Thyroid gland (tissue), 4 donors: ENCODE data around the gene ASCC1. TPM values are rescaled to one million over a fixed set of nuclear protein-coding genes. Genes with fewer than 3 reads are reported as not detected.

Experiments used
- DNase-seq, 2 donors: peaks; one replicate each; pipeline ENCODE4 v3.0.0-alpha.2; 2019
- H3K27ac ChIP-seq, 3 donors: fragments of 200-600 bp; sonication (generic); 1 replicate in 2 of 3; 2 replicates in 1 of 3; pipeline ENCODE4 v1.5.1; 2016 to 2019; ENCODE audit warnings: mild to moderate bottlenecking in 1 of 3, moderate library complexity in 1 of 3
- H3K27me3 ChIP-seq: fragments of 200-600 bp; sonication (generic); one replicate; pipeline ENCODE4 v1.5.1; 2019
- H3K36me3 ChIP-seq, 2 donors: fragments of 200-600 bp; sonication (generic); one replicate each; pipeline ENCODE4 v1.5.1; 2016 to 2019
- H3K4me1 ChIP-seq, 2 donors: fragments of 200-600 bp; sonication (generic); one replicate each; pipeline ENCODE4 v1.5.1; 2017 to 2019
- H3K4me3 ChIP-seq, 3 donors: fragments of 200-600 bp; sonication (generic); replicated peaks in 1 of 3; 1 replicate in 2 of 3; 2 replicates in 1 of 3; pipeline ENCODE4 v1.5.1; 2016; ENCODE audit warnings: mild to moderate bottlenecking in 1 of 3
- H3K9me3 ChIP-seq: fragments of 200-600 bp; sonication (generic); one replicate; pipeline ENCODE4 v1.5.1; 2017
- POLR2A ChIP-seq, 2 donors: fragments of 450-650 bp; IDR thresholded peaks; one replicate each; pipeline ENCODE4 v1.6.1; 2017; ENCODE audit warnings: antibody characterized with exemption in 2 of 2, mild to moderate bottlenecking in 2 of 2, moderate library complexity in 1 of 2
- WGBS, 2 donors: methylation state at CpG; one replicate each; pipeline ENCODE4 v1.1.5; 2017; 5-methylcytosine and 5-hydroxymethylcytosine counted together
- intact Hi-C: fragments of 100-400 bp; cut with DNase I; formaldehyde crosslinking; loops from one replicate; pipeline ENCODE4 v1.15.1; 2023
- total RNA-seq, 4 donors: library from RNA; depleted of rRNA; stranded (reverse); fragments of >200 nt; gene quantifications; one replicate each; pipeline ENCODE4 v1.2.3, GENCODE V29; 2016
- TF ChIP-seq, protein P1 (sequence below), 6 experiments: fragments of 200-600 bp in 3 of 6; fragments of 450-650 bp in 3 of 6; sonication (generic) in 3 of 6; IDR thresholded peaks; one replicate each; pipeline ENCODE4 v1.5.1; 2016 to 2019; ENCODE audit warnings: antibody characterized with exemption in 6 of 6, mild to moderate bottlenecking in 2 of 6, inconsistent platforms in 1 of 6, moderate library complexity in 1 of 6

ASCC1 gene
- total RNA-seq, 4 donors from 2014 or later = 26.7 to 30.3 (median 28.1) TPM

- 89 to 90% methylated on average over 5 of the region's 5 CpGs for WGBS, 2 donors
- Histone ChIP-seq H3K36me3 (no peaks in the 10 kb centered on the region), H3K4me1 (no peaks in the 10 kb centered on the region), H3K27ac (no peak overlapping the region), H3K27me3 (no peaks in the 10 kb centered on the region), H3K4me3 (no peak overlapping the region), H3K9me3 (no peaks in the 10 kb centered on the region)
- DNase-seq = no peak
- no peak for TF ChIP-seq POLR2A (IDR thresholded peaks at IDR 0.05)
- TF ChIP-seq, protein P1, sequence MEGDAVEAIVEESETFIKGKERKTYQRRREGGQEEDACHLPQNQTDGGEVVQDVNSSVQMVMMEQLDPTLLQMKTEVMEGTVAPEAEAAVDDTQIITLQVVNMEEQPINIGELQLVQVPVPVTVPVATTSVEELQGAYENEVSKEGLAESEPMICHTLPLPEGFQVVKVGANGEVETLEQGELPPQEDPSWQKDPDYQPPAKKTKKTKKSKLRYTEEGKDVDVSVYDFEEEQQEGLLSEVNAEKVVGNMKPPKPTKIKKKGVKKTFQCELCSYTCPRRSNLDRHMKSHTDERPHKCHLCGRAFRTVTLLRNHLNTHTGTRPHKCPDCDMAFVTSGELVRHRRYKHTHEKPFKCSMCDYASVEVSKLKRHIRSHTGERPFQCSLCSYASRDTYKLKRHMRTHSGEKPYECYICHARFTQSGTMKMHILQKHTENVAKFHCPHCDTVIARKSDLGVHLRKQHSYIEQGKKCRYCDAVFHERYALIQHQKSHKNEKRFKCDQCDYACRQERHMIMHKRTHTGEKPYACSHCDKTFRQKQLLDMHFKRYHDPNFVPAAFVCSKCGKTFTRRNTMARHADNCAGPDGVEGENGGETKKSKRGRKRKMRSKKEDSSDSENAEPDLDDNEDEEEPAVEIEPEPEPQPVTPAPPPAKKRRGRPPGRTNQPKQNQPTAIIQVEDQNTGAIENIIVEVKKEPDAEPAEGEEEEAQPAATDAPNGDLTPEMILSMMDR (IDR thresholded peaks at IDR 0.05) = no peak
- intact Hi-C loops = no loop called here
These were observed 160.0 kb downstream of the ASCC1 start for GRCh38 chr10:72056113-72056512.

DNA sequence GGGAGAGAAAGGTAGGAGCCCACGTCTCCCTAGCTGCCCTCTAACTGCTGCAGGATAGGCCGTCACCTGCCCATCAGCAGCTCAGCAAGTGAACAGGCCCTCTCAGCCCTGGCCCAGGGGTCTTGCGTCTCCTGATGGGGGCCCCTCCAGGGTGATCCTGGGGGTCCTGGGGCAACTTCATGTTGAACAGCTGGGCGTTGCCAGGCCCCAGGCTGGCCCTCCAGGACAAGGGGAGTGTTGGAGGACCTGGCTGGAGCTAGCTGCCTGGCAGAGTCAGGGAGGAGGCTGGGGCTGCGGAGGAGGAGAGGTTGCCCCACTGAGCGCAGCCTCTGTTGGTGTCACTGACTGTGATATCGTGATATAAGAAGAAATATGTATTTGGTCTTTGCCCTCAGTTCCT, 162.4 kb downstream of the ASCC1 start:
- no peak for DNase-seq
- no peaks in the 10 kb centered on the region for H3K27me3 ChIP-seq
- H3K4me1 ChIP-seq = peaks cover 0 to 6% of the 10 kb centered on the region in 2 donors
- no peaks in the 10 kb centered on the region for H3K9me3 ChIP-seq
- no peak overlapping the region for H3K27ac ChIP-seq
- intact Hi-C loops = no loop called here
- TF ChIP-seq, protein P1 (IDR thresholded peaks at IDR 0.05) = no peak
- H3K4me3 ChIP-seq = no peak overlapping the region
- no peaks in the 10 kb centered on the region for H3K36me3 ChIP-seq
- WGBS, 2 donors = 90 to 99% methylated on average over 7 of the region's 7 CpGs

DNA sequence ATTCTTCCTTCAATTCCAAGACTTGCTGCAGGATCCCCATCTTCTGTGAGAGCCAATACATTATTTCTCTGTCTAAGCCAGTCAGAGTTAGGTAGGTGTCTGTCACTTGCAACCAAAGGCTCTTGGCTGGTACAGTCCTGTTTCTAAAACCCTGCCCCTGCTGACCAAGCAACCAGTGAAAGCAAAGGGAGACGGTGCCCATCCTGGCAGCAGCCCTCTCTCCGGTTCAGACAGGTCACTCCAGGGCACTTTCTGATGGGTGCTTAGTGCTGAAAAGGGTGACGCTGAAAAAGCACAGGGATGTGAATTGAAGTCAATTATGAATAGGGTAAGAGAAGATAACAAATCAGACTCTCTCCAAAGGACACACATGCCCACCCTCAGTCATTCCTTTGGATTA, 165.2 kb downstream of the ASCC1 start:
- Histone ChIP-seq H3K4me1 (peaks cover 0 to 6% of the 10 kb centered on the region in 2 donors), H3K27me3 (no peaks in the 10 kb centered on the region), H3K4me3 (no peak overlapping the region), H3K9me3 (no peaks in the 10 kb centered on the region), H3K27ac (no peak overlapping the region), H3K36me3 (no peaks in the 10 kb centered on the region)
- intact Hi-C loops = no loop called here
- TF ChIP-seq, protein P1 (IDR thresholded peaks at IDR 0.05) = no peak
- TF ChIP-seq POLR2A (IDR thresholded peaks at IDR 0.05) = no peak
- peak in 1 of 2 donors; percentile 31 for DNase-seq
- 24 to 58% methylated on average over 3 of the region's 3 CpGs for WGBS, 2 donors

- H3K4me3 ChIP-seq = no peak overlapping the region
- H3K9me3 ChIP-seq = no peaks in the 10 kb centered on the region
- peaks cover 0 to 6% of the 10 kb centered on the region in 2 donors for H3K4me1 ChIP-seq
- WGBS, 2 donors = 87 to 93% methylated on average over 5 of the region's 5 CpGs
- no peak overlapping the region for H3K27ac ChIP-seq
- no peak for DNase-seq
- intact Hi-C loops = loop anchor here (5.0 to 10.0 kb wide), 2 partner anchors 155 to 287 kb away; no protein-coding TSS in a partner anchor
- no peaks in the 10 kb centered on the region for H3K27me3 ChIP-seq
- TF ChIP-seq, protein P1 (IDR thresholded peaks at IDR 0.05) = no peak
- TF ChIP-seq POLR2A (IDR thresholded peaks at IDR 0.05) = no peak
- H3K36me3 ChIP-seq = no peaks in the 10 kb centered on the region
These were observed 165.9 kb downstream of the ASCC1 start for GRCh38 chr10:72049969-72050781.

- intact Hi-C loops = loop anchor here (5.0 to 10.0 kb wide), 2 partner anchors 155 to 288 kb away; no protein-coding TSS in a partner anchor
- no peak for DNase-seq
- TF ChIP-seq, protein P1 (IDR thresholded peaks at IDR 0.05) = no peak
- no peak for TF ChIP-seq POLR2A (IDR thresholded peaks at IDR 0.05)
- no peak overlapping the region for H3K27ac ChIP-seq
- H3K9me3 ChIP-seq = no peaks in the 10 kb centered on the region
- 81 to 84% methylated on average over 1 of the region's 1 CpG for WGBS, 2 donors
- H3K4me3 ChIP-seq = no peak overlapping the region
- no peaks in the 10 kb centered on the region for H3K36me3 ChIP-seq
- peaks cover 0 to 8% of the 10 kb centered on the region in 2 donors for H3K4me1 ChIP-seq
- H3K27me3 ChIP-seq = no peaks in the 10 kb centered on the region
These were observed 166.6 kb downstream of the ASCC1 start for GRCh38 chr10:72049472-72049871.
